Measurements from ENCODE around the gene F7.

The F7 gene

GRCh38 chr13:113164492-113164891 lies 58.9 kb downstream of the F7 start:
- no peaks in the 10 kb centered on the region for H3K9me2 ChIP-seq (replicated peaks; ENCODE audit: control insufficient read depth, low read length)
- peaks cover 11% of the 10 kb centered on the region for H3K36me3 ChIP-seq (ENCODE audit: control insufficient read depth, low read length)
- no peak overlapping the region for H3K4me3 ChIP-seq (ENCODE audit: low read length)
- no peaks in the 10 kb centered on the region for H4K20me1 ChIP-seq (ENCODE audit: control insufficient read depth, insufficient read depth, low read depth, low read length)
- H3K4me1 ChIP-seq (ENCODE audit: control insufficient read depth, low read length): peaks cover 22% of the 10 kb centered on the region
- no peak overlapping the region for H3K4me2 ChIP-seq (ENCODE audit: low read length)
- no peaks in the 10 kb centered on the region for H3K9me3 ChIP-seq (ENCODE audit: control insufficient read depth, insufficient read depth, low read length)
- no peak overlapping the region for H3K27ac ChIP-seq (ENCODE audit: low read depth, low read length)
- TF ChIP-seq CTCF (IDR thresholded peaks at IDR 0.05; ENCODE audit: low read depth, low read length, poor library complexity, severe bottlenecking): no peak
- no peak for TF ChIP-seq EZH2phosphoT487 (IDR thresholded peaks at IDR 0.05; ENCODE audit: borderline replicate concordance, low read length)
- H3K27me3 ChIP-seq (ENCODE audit: control insufficient read depth, low read length): no peaks in the 10 kb centered on the region
- peaks cover 20% of the 10 kb centered on the region for H3F3A ChIP-seq (ENCODE audit: control insufficient read depth, insufficient read depth)
- no peaks in the 10 kb centered on the region for H3K79me2 ChIP-seq (ENCODE audit: control insufficient read depth, low read length)

GRCh38 chr13:113166266-113166665 lies 60.7 kb downstream of the F7 start:
- Histone ChIP-seq H3K36me3 (ENCODE audit: control insufficient read depth, low read length) (peaks cover 19% of the 10 kb centered on the region), H3K4me1 (ENCODE audit: control insufficient read depth, low read length) (peaks cover 13% of the 10 kb centered on the region), H3K9me3 (ENCODE audit: control insufficient read depth, insufficient read depth, low read length) (no peaks in the 10 kb centered on the region), H4K20me1 (ENCODE audit: control insufficient read depth, insufficient read depth, low read depth, low read length) (no peaks in the 10 kb centered on the region), H3K4me2 (ENCODE audit: low read length) (no peak overlapping the region), H3K27ac (ENCODE audit: low read depth, low read length) (no peak overlapping the region), H3K79me2 (ENCODE audit: control insufficient read depth, low read length) (no peaks in the 10 kb centered on the region), H3K27me3 (ENCODE audit: control insufficient read depth, low read length) (no peaks in the 10 kb centered on the region), H3K4me3 (ENCODE audit: low read length) (no peak overlapping the region), H3F3A (ENCODE audit: control insufficient read depth, insufficient read depth) (peaks cover 10% of the 10 kb centered on the region), H3K9me2 (replicated peaks; ENCODE audit: control insufficient read depth, low read length) (no peaks in the 10 kb centered on the region)
- TF ChIP-seq EZH2phosphoT487 (IDR thresholded peaks at IDR 0.05; ENCODE audit: borderline replicate concordance, low read length): no peak
- no peak for TF ChIP-seq CTCF (IDR thresholded peaks at IDR 0.05; ENCODE audit: low read depth, low read length, poor library complexity, severe bottlenecking)

GRCh38 chr13:113166681-113167080 lies 61.1 kb downstream of the F7 start:
- Histone ChIP-seq H3K9me3 (ENCODE audit: control insufficient read depth, insufficient read depth, low read length) (no peaks in the 10 kb centered on the region), H3K27me3 (ENCODE audit: control insufficient read depth, low read length) (no peaks in the 10 kb centered on the region), H3K79me2 (ENCODE audit: control insufficient read depth, low read length) (no peaks in the 10 kb centered on the region), H4K20me1 (ENCODE audit: control insufficient read depth, insufficient read depth, low read depth, low read length) (no peaks in the 10 kb centered on the region), H3K27ac (ENCODE audit: low read depth, low read length) (no peak overlapping the region), H3K36me3 (ENCODE audit: control insufficient read depth, low read length) (peaks cover 23% of the 10 kb centered on the region), H3K9me2 (replicated peaks; ENCODE audit: control insufficient read depth, low read length) (no peaks in the 10 kb centered on the region), H3F3A (ENCODE audit: control insufficient read depth, insufficient read depth) (peaks cover 8% of the 10 kb centered on the region), H3K4me2 (ENCODE audit: low read length) (no peak overlapping the region), H3K4me1 (ENCODE audit: control insufficient read depth, low read length) (peaks cover 9% of the 10 kb centered on the region), H3K4me3 (ENCODE audit: low read length) (no peak overlapping the region)
- TF ChIP-seq EZH2phosphoT487 (IDR thresholded peaks at IDR 0.05; ENCODE audit: borderline replicate concordance, low read length) (no peak), CTCF (IDR thresholded peaks at IDR 0.05; ENCODE audit: low read depth, low read length, poor library complexity, severe bottlenecking) (no peak)

GRCh38 chr13:113167155-113167554 lies 61.6 kb downstream of the F7 start:
- Histone ChIP-seq H3K4me3 (ENCODE audit: low read length) (no peak overlapping the region), H3K9me3 (ENCODE audit: control insufficient read depth, insufficient read depth, low read length) (no peaks in the 10 kb centered on the region), H3K36me3 (ENCODE audit: control insufficient read depth, low read length) (peaks cover 27% of the 10 kb centered on the region), H3K4me1 (ENCODE audit: control insufficient read depth, low read length) (peaks cover 9% of the 10 kb centered on the region), H3K27ac (ENCODE audit: low read depth, low read length) (no peak overlapping the region), H4K20me1 (ENCODE audit: control insufficient read depth, insufficient read depth, low read depth, low read length) (no peaks in the 10 kb centered on the region), H3K79me2 (ENCODE audit: control insufficient read depth, low read length) (no peaks in the 10 kb centered on the region), H3K9me2 (replicated peaks; ENCODE audit: control insufficient read depth, low read length) (no peaks in the 10 kb centered on the region), H3K27me3 (ENCODE audit: control insufficient read depth, low read length) (no peaks in the 10 kb centered on the region), H3K4me2 (ENCODE audit: low read length) (no peak overlapping the region), H3F3A (ENCODE audit: control insufficient read depth, insufficient read depth) (peaks cover 8% of the 10 kb centered on the region)
- TF ChIP-seq CTCF (IDR thresholded peaks at IDR 0.05; ENCODE audit: low read depth, low read length, poor library complexity, severe bottlenecking): no peak
- TF ChIP-seq EZH2phosphoT487 (IDR thresholded peaks at IDR 0.05; ENCODE audit: borderline replicate concordance, low read length): no peak

Measured in DOHH2 (cell line).